T-helper 2 cell treated with Interferon-gamma antibody and Interleukin-4, amounts not matched to agents 5 μg/mL and 100 μg/mL, for 36 hours (primary cell): Measurements from ENCODE around the gene TMEM140.
"Not testable (repeated sequence)": the region's sequence is repeated elsewhere in the genome, so short reads cannot be mapped to it uniquely, and the experiment has no call there.

Experiments used
- DNase-seq: peaks from one replicate; pipeline ENCODE4 v3.0.0; 2021; ENCODE audit warnings: low spot score
- H3K27ac Mint-ChIP-seq: one replicate; pipeline ENCODE4 v1.8.0; 2021; ENCODE audit warnings: mild to moderate bottlenecking, mixed read lengths
- H3K27me3 Mint-ChIP-seq: one replicate; pipeline ENCODE4 v1.8.0; 2021; ENCODE audit warnings: low read depth, mixed read lengths
- H3K36me3 Mint-ChIP-seq: one replicate; pipeline ENCODE4 v1.8.0; 2021; ENCODE audit warnings: low read depth, mixed read lengths
- H3K4me1 Mint-ChIP-seq: one replicate; pipeline ENCODE4 v1.8.0; 2021; ENCODE audit warnings: low read depth, mixed read lengths
- H3K4me3 Mint-ChIP-seq: one replicate; pipeline ENCODE4 v1.8.0; 2022; ENCODE audit warnings: mild to moderate bottlenecking, moderate library complexity, mixed read lengths
- H3K9me3 Mint-ChIP-seq: one replicate; pipeline ENCODE4 v1.8.0; 2021; ENCODE audit warnings: mixed read lengths

Gene TMEM140

DNA sequence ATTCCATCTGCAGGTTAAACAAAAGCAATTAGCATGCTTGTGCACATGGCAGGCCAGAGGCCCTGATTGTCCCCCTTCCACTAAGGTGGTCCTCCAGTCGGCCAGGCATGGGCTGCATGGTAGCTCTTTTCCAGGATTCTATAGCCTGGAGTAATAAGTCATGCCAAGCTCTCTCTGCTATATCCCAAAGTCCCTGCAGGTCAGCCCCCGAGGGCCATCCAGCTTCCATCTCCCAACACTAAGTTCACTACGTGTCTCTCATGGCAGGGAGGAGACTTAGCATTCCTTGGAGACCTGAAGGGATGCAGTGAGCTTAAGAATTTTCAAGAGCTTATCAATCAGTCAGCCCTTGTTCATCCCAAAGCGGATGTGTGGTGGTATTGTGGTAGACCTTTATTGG is 26.0 kb downstream of the TMEM140 start:
- not testable (repeated sequence) for H3K4me3 Mint-ChIP-seq, H3K9me3 Mint-ChIP-seq, H3K27ac Mint-ChIP-seq, H3K27me3 Mint-ChIP-seq, DNase-seq
- peaks cover 20% of the 10 kb centered on the region for H3K4me1 Mint-ChIP-seq
- peaks cover 13% of the 10 kb centered on the region for H3K36me3 Mint-ChIP-seq

- no peaks in the 10 kb centered on the region for H3K27me3 Mint-ChIP-seq
- no peak overlapping the region for H3K4me3 Mint-ChIP-seq
- H3K36me3 Mint-ChIP-seq = peaks cover 11% of the 10 kb centered on the region
- H3K27ac Mint-ChIP-seq = no peak overlapping the region
- peaks cover 10% of the 10 kb centered on the region for H3K4me1 Mint-ChIP-seq
- DNase-seq = no peak
- peaks cover 14% of the 10 kb centered on the region for H3K9me3 Mint-ChIP-seq
These were observed 27.1 kb downstream of the TMEM140 start for GRCh38 chr7:135174941-135175340.

GRCh38 chr7:135175931-135176330 is 28.1 kb downstream of the TMEM140 start:
- H3K9me3 Mint-ChIP-seq = peaks cover 21% of the 10 kb centered on the region
- H3K27ac Mint-ChIP-seq = no peak overlapping the region
- DNase-seq = no peak
- no peaks in the 10 kb centered on the region for H3K27me3 Mint-ChIP-seq
- peaks cover 8% of the 10 kb centered on the region for H3K4me1 Mint-ChIP-seq
- H3K4me3 Mint-ChIP-seq = no peak overlapping the region
- peaks cover 16% of the 10 kb centered on the region for H3K36me3 Mint-ChIP-seq

DNA sequence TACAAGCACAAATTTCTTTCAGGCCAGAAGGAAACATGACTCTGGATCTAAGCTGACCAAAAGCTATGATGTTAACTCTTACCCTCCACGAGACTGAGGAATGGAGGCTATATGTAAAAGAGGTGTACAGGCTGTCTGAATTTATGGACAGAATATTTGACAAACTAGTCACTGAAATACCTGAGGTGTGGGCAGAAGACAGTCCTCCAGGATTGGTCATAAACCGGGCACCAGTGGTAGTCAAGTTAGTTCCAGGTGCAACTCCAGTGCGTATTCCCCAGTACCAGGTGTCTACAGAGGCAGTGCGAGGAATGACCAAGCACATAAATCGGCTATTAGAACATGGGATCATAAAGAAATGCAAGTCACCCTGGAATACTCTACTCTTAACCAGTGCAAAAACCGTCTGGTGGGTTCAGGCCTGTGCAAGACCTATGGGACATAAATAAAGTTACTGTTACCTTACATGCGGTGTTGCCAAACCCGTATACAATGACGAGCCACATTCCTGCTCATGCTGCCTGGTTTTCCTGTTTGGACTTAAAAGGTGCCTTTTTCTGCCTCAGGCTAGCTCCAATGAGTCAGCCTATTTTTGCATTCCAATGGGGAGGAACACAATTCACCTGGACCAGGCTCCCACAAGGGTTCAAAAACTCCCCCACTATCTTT is 29.3 kb downstream of the TMEM140 start:
- peaks cover 24% of the 10 kb centered on the region for H3K36me3 Mint-ChIP-seq
- no peaks in the 10 kb centered on the region for H3K27me3 Mint-ChIP-seq
- no peak overlapping the region for H3K4me3 Mint-ChIP-seq
- DNase-seq = no peak
- peaks cover under 1% of the 10 kb centered on the region for H3K4me1 Mint-ChIP-seq
- peaks cover 31% of the 10 kb centered on the region for H3K9me3 Mint-ChIP-seq
- no peak overlapping the region for H3K27ac Mint-ChIP-seq

DNA sequence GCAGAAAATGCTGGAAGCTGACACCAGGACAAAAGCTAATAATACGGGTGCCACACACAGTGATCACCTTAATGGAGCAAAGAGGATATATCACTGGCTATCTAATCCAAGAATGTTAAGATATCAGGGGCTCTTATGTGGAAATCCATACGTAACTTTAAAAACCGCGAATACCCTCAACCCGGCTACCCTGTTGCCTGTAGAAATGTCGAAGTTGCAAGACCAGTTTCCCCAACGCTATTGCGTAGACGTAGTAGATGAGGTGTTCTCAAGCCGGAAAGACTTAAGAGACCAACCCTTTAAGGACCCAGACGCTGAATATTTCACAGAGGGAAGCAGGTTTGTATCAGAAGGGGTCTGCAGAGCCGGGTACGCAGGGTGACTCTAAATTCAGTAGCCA is 30.5 kb downstream of the TMEM140 start:
- Mint-ChIP-seq H3K27ac (no peak overlapping the region), H3K9me3 (peaks cover 37% of the 10 kb centered on the region), H3K36me3 (peaks cover 31% of the 10 kb centered on the region), H3K27me3 (no peaks in the 10 kb centered on the region), H3K4me1 (no peaks in the 10 kb centered on the region), H3K4me3 (no peak overlapping the region)
- no peak for DNase-seq

DNA sequence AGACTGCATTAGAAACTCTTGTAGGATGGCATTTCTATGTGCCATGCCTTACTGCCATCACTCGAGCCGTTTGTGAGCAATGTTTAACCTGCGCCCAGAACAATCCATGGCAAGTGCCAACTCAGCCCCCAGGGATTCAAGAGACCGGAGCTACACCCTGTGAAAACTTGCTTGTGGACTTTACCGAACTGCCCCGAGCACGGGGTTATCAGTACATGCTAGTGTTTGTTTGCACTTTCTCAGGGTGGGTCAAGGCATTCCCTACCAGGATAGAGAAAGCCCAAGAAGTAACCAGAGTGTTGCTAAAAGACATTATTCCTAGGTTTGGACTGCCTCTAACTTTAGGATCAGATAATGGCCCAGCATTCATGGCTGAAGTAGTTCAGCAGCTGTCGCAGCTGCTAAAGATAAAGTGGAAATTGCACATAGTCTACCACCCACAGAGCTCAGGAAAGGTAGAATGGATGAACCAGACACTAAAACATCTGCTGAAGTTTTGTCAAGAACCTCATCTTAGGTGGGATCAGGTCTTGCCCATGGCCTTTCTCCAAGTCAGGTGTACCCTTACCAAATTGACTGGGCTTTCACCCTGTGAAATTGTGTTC is 31.6 kb downstream of the TMEM140 start:
- H3K27ac Mint-ChIP-seq = no peak overlapping the region
- H3K27me3 Mint-ChIP-seq = no peaks in the 10 kb centered on the region
- H3K4me3 Mint-ChIP-seq = no peak overlapping the region
- H3K4me1 Mint-ChIP-seq = no peaks in the 10 kb centered on the region
- peaks cover 42% of the 10 kb centered on the region for H3K36me3 Mint-ChIP-seq
- DNase-seq = no peak
- H3K9me3 Mint-ChIP-seq = peaks cover 37% of the 10 kb centered on the region

DNA sequence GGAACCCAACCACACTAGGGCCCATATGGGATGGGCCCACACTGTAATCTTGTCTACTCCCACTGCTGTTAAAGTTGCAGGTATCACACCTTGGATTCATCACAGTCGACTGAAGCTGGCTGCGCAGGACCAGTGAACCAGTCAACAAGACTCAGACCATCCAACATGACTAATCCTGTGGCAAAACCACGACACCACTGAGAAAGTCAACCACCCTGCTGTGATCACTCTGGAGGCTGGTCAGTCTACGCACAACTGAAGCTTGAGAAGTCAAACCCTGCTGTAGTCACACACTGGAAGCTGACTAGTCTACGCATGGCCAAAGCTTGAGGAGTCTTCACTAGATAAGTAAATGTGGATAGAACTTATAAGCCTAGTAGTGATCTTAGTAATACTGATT is 32.2 kb downstream of the TMEM140 start:
- Mint-ChIP-seq H3K27me3 (no peaks in the 10 kb centered on the region), H3K4me1 (no peaks in the 10 kb centered on the region), H3K36me3 (peaks cover 45% of the 10 kb centered on the region), H3K27ac (no peak overlapping the region), H3K9me3 (peaks cover 37% of the 10 kb centered on the region), H3K4me3 (no peak overlapping the region)
- no peak for DNase-seq

DNA sequence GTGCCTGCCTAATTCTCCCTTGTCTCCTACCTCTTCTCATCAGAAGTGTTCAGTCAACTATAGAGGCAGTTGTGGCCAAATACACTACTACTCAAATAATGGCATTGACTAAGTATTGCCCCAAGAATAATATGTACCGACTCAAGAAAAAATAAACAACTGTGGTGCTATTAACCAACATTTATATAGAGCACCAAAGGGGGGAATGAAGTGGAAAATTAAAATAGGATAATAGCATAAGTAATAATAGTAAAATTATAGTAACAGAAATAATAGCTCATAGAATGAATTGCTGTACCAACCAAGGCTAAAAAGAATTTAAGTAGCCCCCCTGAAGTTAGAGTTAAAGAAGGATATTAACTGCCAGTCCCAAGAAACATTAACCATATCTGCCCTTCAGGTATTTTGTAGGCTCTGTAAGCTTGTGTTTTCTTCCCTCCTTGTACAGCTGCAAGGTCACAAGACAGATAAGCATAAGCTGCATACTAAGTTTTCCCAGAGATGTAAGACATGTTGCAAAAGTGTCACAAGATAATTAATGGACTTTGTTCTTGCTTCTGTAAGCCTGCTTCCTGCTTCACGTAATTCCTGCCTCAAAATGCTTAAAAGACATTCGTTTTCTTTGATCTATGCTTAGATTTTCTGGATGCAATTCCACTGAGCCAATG is 33.5 kb downstream of the TMEM140 start:
- Mint-ChIP-seq H3K27ac (no peak overlapping the region), H3K27me3 (no peaks in the 10 kb centered on the region), H3K4me1 (no peaks in the 10 kb centered on the region), H3K36me3 (peaks cover 54% of the 10 kb centered on the region), H3K9me3 (peaks cover 37% of the 10 kb centered on the region), H3K4me3 (no peak overlapping the region)
- DNase-seq = no peak

- no peak for DNase-seq
- H3K4me1 Mint-ChIP-seq = no peaks in the 10 kb centered on the region
- no peak overlapping the region for H3K27ac Mint-ChIP-seq
- H3K27me3 Mint-ChIP-seq = no peaks in the 10 kb centered on the region
- peaks cover 55% of the 10 kb centered on the region for H3K36me3 Mint-ChIP-seq
- H3K4me3 Mint-ChIP-seq = no peak overlapping the region
- peaks cover 37% of the 10 kb centered on the region for H3K9me3 Mint-ChIP-seq
These were observed 34.2 kb downstream of the TMEM140 start for GRCh38 chr7:135181929-135182678.

GRCh38 chr7:135183478-135183877 is 35.6 kb downstream of the TMEM140 start:
- H3K27me3 Mint-ChIP-seq = no peaks in the 10 kb centered on the region
- H3K27ac Mint-ChIP-seq = no peak overlapping the region
- DNase-seq = no peak
- H3K4me1 Mint-ChIP-seq = no peaks in the 10 kb centered on the region
- no peak overlapping the region for H3K4me3 Mint-ChIP-seq
- peaks cover 59% of the 10 kb centered on the region for H3K36me3 Mint-ChIP-seq
- H3K9me3 Mint-ChIP-seq = peaks cover 34% of the 10 kb centered on the region

GRCh38 chr7:135184254-135184841 is 36.5 kb downstream of the TMEM140 start:
- H3K27ac Mint-ChIP-seq = no peak overlapping the region
- H3K9me3 Mint-ChIP-seq = peaks cover 27% of the 10 kb centered on the region
- H3K27me3 Mint-ChIP-seq = no peaks in the 10 kb centered on the region
- DNase-seq = no peak
- H3K4me1 Mint-ChIP-seq = no peaks in the 10 kb centered on the region
- H3K36me3 Mint-ChIP-seq = peaks cover 55% of the 10 kb centered on the region
- no peak overlapping the region for H3K4me3 Mint-ChIP-seq

- peaks cover 54% of the 10 kb centered on the region for H3K36me3 Mint-ChIP-seq
- H3K4me1 Mint-ChIP-seq = no peaks in the 10 kb centered on the region
- no peak overlapping the region for H3K27ac Mint-ChIP-seq
- peaks cover 16% of the 10 kb centered on the region for H3K9me3 Mint-ChIP-seq
- H3K4me3 Mint-ChIP-seq = no peak overlapping the region
- DNase-seq = no peak
- H3K27me3 Mint-ChIP-seq = no peaks in the 10 kb centered on the region
These were observed 37.8 kb downstream of the TMEM140 start for GRCh38 chr7:135185471-135186260.

GRCh38 chr7:135186261-135186540 is 38.3 kb downstream of the TMEM140 start:
- peaks cover 13% of the 10 kb centered on the region for H3K9me3 Mint-ChIP-seq
- no peak for DNase-seq
- H3K27ac Mint-ChIP-seq = no peak overlapping the region
- H3K27me3 Mint-ChIP-seq = no peaks in the 10 kb centered on the region
- no peaks in the 10 kb centered on the region for H3K4me1 Mint-ChIP-seq
- H3K4me3 Mint-ChIP-seq = no peak overlapping the region
- peaks cover 54% of the 10 kb centered on the region for H3K36me3 Mint-ChIP-seq
